Frontal cortex (tissue), 4 donors: Measurements from ENCODE around the gene TEKT5. TPM values are rescaled to one million over a fixed set of nuclear protein-coding genes. Genes with fewer than 3 reads are reported as not detected.
"Not testable (repeated sequence)": the region's sequence is repeated elsewhere in the genome, so short reads cannot be mapped to it uniquely, and the experiment has no call there.

Source experiments
- DNase-seq, 2 donors: peaks; one replicate each; pipeline ENCODE4 v3.0.0; 2012; ENCODE audit warnings: low spot score in 2 of 2
- FAIRE-seq: peaks from 2 replicates; lab custom pipeline; 2012; peaks lifted over from hg19 to GRCh38; lab: Jason Lieb, UNC
- total RNA-seq: library from RNA; depleted of rRNA; stranded (reverse); fragments of >200 nt; gene quantifications from one replicate; pipeline ENCODE4 v1.2.3, GENCODE V29; 2014
- donor health status: control.
- donor health status: control.
- donor health status: control.

TEKT5 gene
- total RNA-seq, result 1.6 TPM

GRCh38 chr16:10694830-10695229 is at the start of gene TEKT5:
TSS of gene TEKT5 (minus strand) at chr16:10694930. CDS start at chr16:10694873, 57 bp downstream.
- FAIRE-seq (no peak), DNase-seq (no peak)

- FAIRE-seq (no peak), DNase-seq (peak; percentile 88 to 98)
Measured at GRCh38 chr16:10743610-10744369, 49.1 kb upstream of the TEKT5 start, which contains the start of gene NUBP1. TSS of gene NUBP1 (plus strand) at chr16:10743842. CDS start at chr16:10743864, 22 bp downstream.

- DNase-seq, result no peak
- FAIRE-seq, result no peak
Measured at GRCh38 chr16:10743227-10743609, 48.5 kb upstream of the TEKT5 start.

- no peak for DNase-seq
- no peak for FAIRE-seq
Measured at GRCh38 chr16:10741844-10742243, 47.1 kb upstream of the TEKT5 start.

GRCh38 chr16:10741249-10741648 is 46.5 kb upstream of the TEKT5 start:
- not testable (repeated sequence) for FAIRE-seq, DNase-seq

- DNase-seq (no peak), FAIRE-seq (no peak)
Measured at GRCh38 chr16:10740845-10741208, 46.1 kb upstream of the TEKT5 start.

- no peak for FAIRE-seq
- DNase-seq, result no peak
Measured at GRCh38 chr16:10740000-10740844, 45.5 kb upstream of the TEKT5 start.

- peak; percentile 32 to 36 for DNase-seq
- FAIRE-seq, result no peak
Measured at GRCh38 chr16:10738231-10739077, 43.7 kb upstream of the TEKT5 start.

- DNase-seq, result peak; percentile 52 to 72
- FAIRE-seq, result no peak
Measured at GRCh38 chr16:10737068-10737625, 42.4 kb upstream of the TEKT5 start.

GRCh38 chr16:10731790-10732189 is 37.1 kb upstream of the TEKT5 start:
- DNase-seq, result no peak
- no peak for FAIRE-seq

- DNase-seq (no peak), FAIRE-seq (no peak)
Measured at GRCh38 chr16:10729104-10730048, 34.6 kb upstream of the TEKT5 start.

GRCh38 chr16:10728003-10728887 is 33.5 kb upstream of the TEKT5 start:
- no peak for FAIRE-seq
- no peak for DNase-seq

- no peak for DNase-seq
- FAIRE-seq, result no peak
Measured at GRCh38 chr16:10708969-10709368, 14.2 kb upstream of the TEKT5 start.

GRCh38 chr16:10699756-10700155 is 5.0 kb upstream of the TEKT5 start:
- no peak for DNase-seq
- no peak for FAIRE-seq

GRCh38 chr16:10694306-10694705 is 424 bp downstream of the TEKT5 start:
- FAIRE-seq (no peak), DNase-seq (no peak)

GRCh38 chr16:10693889-10694288 is 841 bp downstream of the TEKT5 start:
- FAIRE-seq (no peak), DNase-seq (no peak)

GRCh38 chr16:10692470-10692869 is 2.3 kb downstream of the TEKT5 start:
- DNase-seq (no peak), FAIRE-seq (no peak)

GRCh38 chr16:10688726-10689125 is 6.0 kb downstream of the TEKT5 start:
- FAIRE-seq (no peak), DNase-seq (no peak)
